D341Med (cell line): ENCODE results near the gene MACF1.
"Not testable (repeated sequence)": the region's sequence is repeated elsewhere in the genome, so short reads cannot be mapped to it uniquely, and the experiment has no call there.

ENCODE experiments used
- DNase-seq: peaks from one replicate; pipeline ENCODE4 v3.0.0; 2012; ENCODE audit warnings: low spot score

MACF1 gene, protein sequence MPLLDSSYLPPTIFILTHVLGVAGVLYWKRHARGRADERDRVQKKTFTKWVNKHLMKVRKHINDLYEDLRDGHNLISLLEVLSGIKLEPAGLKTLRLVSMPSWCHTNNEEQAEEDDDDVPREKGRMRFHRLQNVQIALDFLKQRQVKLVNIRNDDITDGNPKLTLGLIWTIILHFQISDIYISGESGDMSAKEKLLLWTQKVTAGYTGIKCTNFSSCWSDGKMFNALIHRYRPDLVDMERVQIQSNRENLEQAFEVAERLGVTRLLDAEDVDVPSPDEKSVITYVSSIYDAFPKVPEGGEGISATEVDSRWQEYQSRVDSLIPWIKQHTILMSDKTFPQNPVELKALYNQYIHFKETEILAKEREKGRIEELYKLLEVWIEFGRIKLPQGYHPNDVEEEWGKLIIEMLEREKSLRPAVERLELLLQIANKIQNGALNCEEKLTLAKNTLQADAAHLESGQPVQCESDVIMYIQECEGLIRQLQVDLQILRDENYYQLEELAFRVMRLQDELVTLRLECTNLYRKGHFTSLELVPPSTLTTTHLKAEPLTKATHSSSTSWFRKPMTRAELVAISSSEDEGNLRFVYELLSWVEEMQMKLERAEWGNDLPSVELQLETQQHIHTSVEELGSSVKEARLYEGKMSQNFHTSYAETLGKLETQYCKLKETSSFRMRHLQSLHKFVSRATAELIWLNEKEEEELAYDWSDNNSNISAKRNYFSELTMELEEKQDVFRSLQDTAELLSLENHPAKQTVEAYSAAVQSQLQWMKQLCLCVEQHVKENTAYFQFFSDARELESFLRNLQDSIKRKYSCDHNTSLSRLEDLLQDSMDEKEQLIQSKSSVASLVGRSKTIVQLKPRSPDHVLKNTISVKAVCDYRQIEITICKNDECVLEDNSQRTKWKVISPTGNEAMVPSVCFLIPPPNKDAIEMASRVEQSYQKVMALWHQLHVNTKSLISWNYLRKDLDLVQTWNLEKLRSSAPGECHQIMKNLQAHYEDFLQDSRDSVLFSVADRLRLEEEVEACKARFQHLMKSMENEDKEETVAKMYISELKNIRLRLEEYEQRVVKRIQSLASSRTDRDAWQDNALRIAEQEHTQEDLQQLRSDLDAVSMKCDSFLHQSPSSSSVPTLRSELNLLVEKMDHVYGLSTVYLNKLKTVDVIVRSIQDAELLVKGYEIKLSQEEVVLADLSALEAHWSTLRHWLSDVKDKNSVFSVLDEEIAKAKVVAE (N-terminal part only)

GRCh38 chr1:39204441-39205081, at the start of gene MACF1:
TSS of gene MACF1 (plus strand) at chr1:39204695. CDS start at chr1:39205023, 328 bp downstream.
- no peak for DNase-seq

- no peak for DNase-seq
Observed at GRCh38 chr1:39157304-39157703, 47.2 kb upstream of the MACF1 start.

GRCh38 chr1:39158327-39159086, 46.0 kb upstream of the MACF1 start:
- peak; percentile 90 for DNase-seq

GRCh38 chr1:39159224-39160036, 45.1 kb upstream of the MACF1 start:
- no peak for DNase-seq

GRCh38 chr1:39160703-39161102, 43.8 kb upstream of the MACF1 start:
- DNase-seq, result no peak

- not testable (repeated sequence) for DNase-seq
Observed at GRCh38 chr1:39161811-39162210, 42.7 kb upstream of the MACF1 start.

DNA sequence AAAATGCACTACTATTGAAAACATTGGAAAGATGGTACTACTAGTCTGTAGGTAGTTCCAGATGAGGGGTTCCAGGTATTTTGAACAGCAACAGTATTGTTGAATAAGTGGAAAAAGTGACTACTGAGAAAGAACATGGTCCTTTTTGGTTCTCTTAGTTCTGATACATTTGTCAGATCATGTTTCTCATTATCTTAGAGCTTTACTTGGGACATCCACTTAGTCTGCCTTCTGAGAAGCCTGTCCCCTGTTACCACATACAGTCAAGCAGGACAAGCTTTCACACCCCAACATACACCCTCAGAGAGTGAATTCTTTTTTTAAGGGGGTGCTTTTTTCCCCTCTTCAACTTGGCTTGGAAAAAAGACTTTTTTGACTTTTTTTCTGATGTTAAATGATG, 41.0 kb upstream of the MACF1 start:
- no peak for DNase-seq

GRCh38 chr1:39164256-39164655, 40.2 kb upstream of the MACF1 start:
- no peak for DNase-seq

DNA sequence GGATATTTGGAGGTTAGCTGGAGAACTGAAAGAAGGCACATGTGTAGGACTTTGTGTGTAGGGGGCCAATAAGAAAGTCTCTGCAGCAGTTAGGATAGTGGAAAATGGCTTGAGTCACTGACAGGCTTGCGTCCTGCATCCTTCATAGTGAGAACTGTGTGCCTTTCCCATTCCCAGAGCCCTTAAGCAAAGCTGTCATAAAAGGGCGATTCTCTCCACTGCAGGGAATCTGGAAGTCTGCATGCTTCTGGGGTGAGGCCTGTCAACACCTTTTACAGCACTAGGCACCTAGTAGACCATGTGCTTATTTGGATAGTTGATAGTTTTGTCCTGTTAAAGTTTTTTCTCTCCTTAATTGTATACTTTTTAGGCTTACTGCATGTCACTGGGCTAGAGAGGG, 39.4 kb upstream of the MACF1 start:
- no peak for DNase-seq

GRCh38 chr1:39165488-39165887, 39.0 kb upstream of the MACF1 start:
- DNase-seq, result no peak

- no peak for DNase-seq
Observed at GRCh38 chr1:39167632-39168209, 36.8 kb upstream of the MACF1 start.

DNA sequence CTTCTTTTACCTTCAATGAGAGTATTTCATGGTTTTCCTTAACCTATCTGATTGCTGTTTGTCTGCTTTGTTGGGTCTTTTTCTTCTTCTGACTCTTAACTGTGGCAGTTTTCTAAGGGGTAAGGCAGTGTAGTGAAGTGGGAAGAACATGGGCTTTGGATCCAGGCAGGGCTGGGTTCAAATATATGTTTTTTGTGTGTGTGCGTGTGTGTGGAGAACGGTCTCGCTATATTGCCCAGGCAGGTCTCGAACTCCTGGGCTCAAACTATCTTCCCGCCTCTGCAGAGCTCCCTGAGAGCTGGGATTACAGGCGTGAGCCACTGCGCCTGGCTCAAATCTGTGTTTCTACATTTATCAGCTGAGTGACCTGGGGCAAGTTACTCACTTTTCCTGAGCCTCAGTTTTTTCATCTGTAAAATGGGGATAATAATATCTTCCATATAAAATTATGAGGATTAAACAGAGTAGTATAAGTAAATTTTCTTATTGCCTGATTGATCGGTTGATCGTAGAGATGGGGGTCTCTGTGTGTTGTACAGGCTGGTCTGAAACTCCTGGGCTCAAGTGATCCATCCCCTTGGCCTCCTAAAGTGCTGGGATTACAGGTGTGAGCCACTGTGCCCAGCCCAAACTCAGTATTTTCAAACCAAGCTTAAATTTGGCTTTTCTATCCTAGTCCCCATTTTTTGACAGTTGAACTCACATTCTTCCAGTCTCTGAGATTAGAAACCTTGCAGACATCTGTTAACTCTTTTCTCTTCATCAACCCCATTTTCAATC, 36.0 kb upstream of the MACF1 start:
- no peak for DNase-seq

- DNase-seq, result peak; percentile 79
Observed at GRCh38 chr1:39170731-39171667, 33.5 kb upstream of the MACF1 start.

DNA sequence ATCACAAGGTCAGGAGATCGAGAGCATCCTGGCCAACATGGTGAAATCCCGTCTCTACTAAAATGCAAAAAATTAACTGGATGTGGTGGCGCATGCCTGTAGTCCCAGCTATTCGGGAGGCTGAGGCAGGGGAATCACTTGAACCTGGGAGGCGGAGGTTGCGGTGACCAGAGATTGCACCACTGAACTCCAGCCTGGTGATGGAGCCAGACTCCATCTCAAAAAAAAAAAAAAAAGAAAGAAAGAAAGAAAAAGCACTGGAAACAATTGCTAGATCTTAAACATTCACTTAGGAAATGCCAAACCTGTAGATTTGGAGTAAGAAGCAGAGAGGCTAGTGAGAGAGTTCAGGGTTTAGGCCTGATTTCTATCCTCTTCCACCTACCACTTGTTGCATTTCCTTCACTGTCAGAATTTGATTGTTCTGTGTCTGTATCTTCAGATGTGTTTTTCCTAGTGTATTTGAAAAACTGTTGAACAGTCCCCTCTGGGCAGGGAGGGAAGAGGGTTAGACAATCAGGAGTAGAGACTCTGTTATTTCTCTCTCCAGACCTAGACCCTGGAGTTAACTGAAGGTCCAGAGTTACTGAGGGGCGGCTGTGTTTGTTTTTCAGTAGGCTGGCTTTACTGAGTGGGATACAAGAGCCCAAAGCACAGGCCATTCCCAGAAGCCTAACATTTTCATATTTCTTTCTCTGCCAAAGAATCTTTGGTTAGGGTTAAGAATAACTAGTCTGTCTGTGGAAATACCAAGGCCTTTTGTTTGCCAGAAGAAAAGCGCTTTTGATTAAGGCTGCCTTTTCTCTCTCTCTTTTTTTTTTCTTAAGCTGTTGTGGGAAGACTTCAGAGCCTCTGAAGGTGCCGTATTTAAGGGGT, 31.1 kb upstream of the MACF1 start:
- DNase-seq, result no peak

DNA sequence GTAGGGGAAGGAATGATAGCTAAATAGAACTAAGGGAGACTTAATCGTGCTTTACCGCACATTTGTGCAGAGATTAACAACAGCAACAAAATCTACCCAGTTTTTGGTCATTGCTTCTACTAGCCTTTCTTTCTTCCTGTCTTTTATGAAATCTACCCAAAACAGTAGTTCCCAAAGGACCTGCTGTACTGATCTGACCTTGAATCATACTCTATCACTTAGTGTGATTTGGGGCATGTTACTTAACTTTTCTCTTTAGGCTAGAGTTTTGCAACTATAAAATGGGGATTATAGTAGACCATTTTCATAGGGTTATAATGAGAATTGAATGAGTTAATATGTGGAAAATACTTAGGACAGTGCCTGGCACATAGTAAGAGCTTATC, 30.5 kb upstream of the MACF1 start:
- no peak for DNase-seq

GRCh38 chr1:39174390-39175081, 30.0 kb upstream of the MACF1 start:
- no peak for DNase-seq
